CD4-positive, alpha-beta T cell (primary cell): ENCODE measurements around the gene MFAP2. TPM values are rescaled to one million over a fixed set of nuclear protein-coding genes. Genes with fewer than 3 reads are reported as not detected.

Source experiments
- ATAC-seq: fragments of 200-7000 bp; cut with Tn5 transposase; one replicate; pipeline ENCODE4 v1.10.0; 2022; ENCODE audit warnings: mild to moderate bottlenecking; ENCODE audit not compliant: poor library complexity
- CTCF ChIA-PET: fragments of 350-600 bp; sonication (Branson Sonifier 250); formaldehyde crosslinking; loops from one replicate; lab custom pipeline; 2021; ENCODE audit warnings: antibody characterized with exemption, inconsistent platforms; lab: Charles Lee
- POLR2A ChIA-PET: fragments of 350-600 bp; sonication (Branson Sonifier 250); formaldehyde crosslinking; loops from one replicate; lab custom pipeline; 2021; ENCODE audit warnings: antibody characterized with exemption, inconsistent platforms; lab: Charles Lee
- DNase-seq, 14 experiments: peaks; one replicate each; pipeline ENCODE4 v3.0.0-alpha.2; 2013 to 2020; ENCODE audit warnings: mixed read lengths in 2 of 14
- H3K27ac ChIP-seq, 2 donors: one replicate each; pipeline versions ENCODE4 v1.5.1 to v1.7.0; 2013; ENCODE audit warnings: low read length in 2 of 2, low read depth in 1 of 2, mild to moderate bottlenecking in 1 of 2
- H3K27me3 ChIP-seq, 2 experiments: 1 replicate in 1 of 2; 2 replicates in 1 of 2; pipeline versions ENCODE4 v1.6.1 to v1.7.0; 2013; ENCODE audit warnings: low read length in 2 of 2, control low read depth in 1 of 2, mild to moderate bottlenecking in 1 of 2, moderate library complexity in 1 of 2; ENCODE audit not compliant: insufficient read depth in 2 of 2, control insufficient read depth in 1 of 2
- H3K36me3 ChIP-seq: one replicate; pipeline ENCODE4 v1.6.1; 2013; ENCODE audit warnings: low read length, control low read depth; ENCODE audit not compliant: insufficient read depth
- H3K4me1 ChIP-seq: one replicate; pipeline ENCODE4 v1.6.1; 2013; ENCODE audit warnings: low read length, control low read depth; ENCODE audit not compliant: insufficient read depth
- H3K4me3 ChIP-seq: one replicate; pipeline ENCODE4 v1.5.1; 2013; ENCODE audit warnings: mild to moderate bottlenecking, low read length, moderate library complexity
- H3K9me3 ChIP-seq, 2 experiments: 1 replicate in 1 of 2; 2 replicates in 1 of 2; pipeline versions ENCODE4 v1.6.1 to v1.7.0; 2013; ENCODE audit warnings: low read length in 2 of 2, mild to moderate bottlenecking in 2 of 2, control low read depth in 1 of 2, moderate library complexity in 1 of 2; ENCODE audit not compliant: control insufficient read depth in 1 of 2, insufficient read depth in 1 of 2
- H3K27ac Mint-ChIP-seq: one replicate; pipeline ENCODE4 v1.8.0; 2020; ENCODE audit warnings: mixed read lengths
- H3K27me3 Mint-ChIP-seq: one replicate; pipeline ENCODE4 v1.8.0; 2021; ENCODE audit warnings: mixed read lengths
- H3K36me3 Mint-ChIP-seq: one replicate; pipeline ENCODE4 v1.8.0; 2021; ENCODE audit warnings: low read depth, mixed read lengths
- H3K4me1 Mint-ChIP-seq: one replicate; pipeline ENCODE4 v1.8.0; 2021; ENCODE audit warnings: low read depth, mixed read lengths
- H3K4me3 Mint-ChIP-seq: one replicate; pipeline ENCODE4 v1.8.0; 2020; ENCODE audit warnings: mild to moderate bottlenecking, mixed read lengths
- H3K9me3 Mint-ChIP-seq: one replicate; pipeline ENCODE4 v1.8.0; 2020; ENCODE audit warnings: mixed read lengths
- CTCF ChIP-seq: fragments of 200-600 bp; IDR thresholded peaks from one replicate; pipeline ENCODE4 v1.8.0; 2022; ENCODE audit warnings: antibody characterized with exemption, mild to moderate bottlenecking
- intact Hi-C, 2 experiments: fragments of 100-400 bp; cut with DNase I in 1 of 2; cut with micrococcal nuclease in 1 of 2; formaldehyde crosslinking; loops; one replicate each; pipeline versions ENCODE4 v1.15.1 to v1.9.0; 2023 to 2025; cut with DNase I, micrococcal nuclease
- total RNA-seq, 174 experiments: library from RNA in 2 of 174; stranded (reverse) in 2 of 174; gene quantifications; one replicate each; pipeline ENCODE4 v1.2.3 and lab custom pipeline; 2021 to 2026

MFAP2 gene
- total RNA-seq, 2 experiments from 2014 or later, result not detected

- no peaks in the 10 kb centered on the region for H3K4me1 Mint-ChIP-seq
- ChIA-PET POLR2A (no interaction called here), CTCF (no interaction called here)
- no peak for TF ChIP-seq CTCF
- H3K27ac ChIP-seq, result no peak overlapping the region
- ATAC-seq (no peak), DNase-seq (no peak)
- no peaks in the 10 kb centered on the region for H3K4me1 ChIP-seq
- H3K4me3 ChIP-seq, result no peak overlapping the region
- no peaks in the 10 kb centered on the region for H3K27me3 Mint-ChIP-seq
- H3K27me3 ChIP-seq, result no peaks in the 10 kb centered on the region
- H3K9me3 Mint-ChIP-seq, result no peaks in the 10 kb centered on the region
- H3K4me3 Mint-ChIP-seq, result no peak overlapping the region
- H3K9me3 ChIP-seq, result no peaks in the 10 kb centered on the region
- no peak overlapping the region for H3K27ac Mint-ChIP-seq
- H3K36me3 Mint-ChIP-seq, result peaks cover 46% of the 10 kb centered on the region
- peaks cover 53% of the 10 kb centered on the region for H3K36me3 ChIP-seq
- intact Hi-C loops, result no loop called here
Observed at GRCh38 chr1:17001760-17002523, 21.5 kb upstream of the MFAP2 start.

- no peaks in the 10 kb centered on the region for H3K27me3 ChIP-seq
- no peak for TF ChIP-seq CTCF
- H3K4me1 ChIP-seq, result no peaks in the 10 kb centered on the region
- H3K36me3 Mint-ChIP-seq, result peaks cover 55% of the 10 kb centered on the region
- no peaks in the 10 kb centered on the region for H3K9me3 ChIP-seq
- no peaks in the 10 kb centered on the region for H3K27me3 Mint-ChIP-seq
- ATAC-seq (no peak), DNase-seq (no peak)
- ChIA-PET POLR2A (no interaction called here), CTCF (no interaction called here)
- intact Hi-C loops, result no loop called here
- H3K4me3 Mint-ChIP-seq, result no peak overlapping the region
- no peaks in the 10 kb centered on the region for H3K9me3 Mint-ChIP-seq
- no peak overlapping the region for H3K4me3 ChIP-seq
- H3K27ac ChIP-seq, result no peak overlapping the region
- peaks cover 64% of the 10 kb centered on the region for H3K36me3 ChIP-seq
- H3K4me1 Mint-ChIP-seq, result no peaks in the 10 kb centered on the region
- H3K27ac Mint-ChIP-seq, result no peak overlapping the region
Observed at GRCh38 chr1:16999863-17000262, 19.4 kb upstream of the MFAP2 start.

- H3K27ac ChIP-seq, result no peak overlapping the region
- H3K4me3 Mint-ChIP-seq, result no peak overlapping the region
- H3K27me3 ChIP-seq, result no peaks in the 10 kb centered on the region
- no peaks in the 10 kb centered on the region for H3K27me3 Mint-ChIP-seq
- ChIA-PET CTCF (no interaction called here), POLR2A (no interaction called here)
- ATAC-seq (no peak), DNase-seq (no peak)
- H3K4me3 ChIP-seq, result no peak overlapping the region
- H3K36me3 Mint-ChIP-seq, result peaks cover 47% of the 10 kb centered on the region
- TF ChIP-seq CTCF, result no peak
- peaks cover 54% of the 10 kb centered on the region for H3K36me3 ChIP-seq
- no peaks in the 10 kb centered on the region for H3K4me1 Mint-ChIP-seq
- no peaks in the 10 kb centered on the region for H3K4me1 ChIP-seq
- no peaks in the 10 kb centered on the region for H3K9me3 ChIP-seq
- intact Hi-C loops, result no loop called here
- H3K27ac Mint-ChIP-seq, result no peak overlapping the region
- H3K9me3 Mint-ChIP-seq, result no peaks in the 10 kb centered on the region
Observed at GRCh38 chr1:16998589-16998988, 18.2 kb upstream of the MFAP2 start.
